ENCODE data around the gene INCENP. TPM values are rescaled to one million over a fixed set of nuclear protein-coding genes. Genes with fewer than 3 reads are reported as not detected.

INCENP gene
- polyA plus RNA-seq, 1 of the 3 experiments (the other 2 are of a cell fraction), result 20.1 TPM

DNA sequence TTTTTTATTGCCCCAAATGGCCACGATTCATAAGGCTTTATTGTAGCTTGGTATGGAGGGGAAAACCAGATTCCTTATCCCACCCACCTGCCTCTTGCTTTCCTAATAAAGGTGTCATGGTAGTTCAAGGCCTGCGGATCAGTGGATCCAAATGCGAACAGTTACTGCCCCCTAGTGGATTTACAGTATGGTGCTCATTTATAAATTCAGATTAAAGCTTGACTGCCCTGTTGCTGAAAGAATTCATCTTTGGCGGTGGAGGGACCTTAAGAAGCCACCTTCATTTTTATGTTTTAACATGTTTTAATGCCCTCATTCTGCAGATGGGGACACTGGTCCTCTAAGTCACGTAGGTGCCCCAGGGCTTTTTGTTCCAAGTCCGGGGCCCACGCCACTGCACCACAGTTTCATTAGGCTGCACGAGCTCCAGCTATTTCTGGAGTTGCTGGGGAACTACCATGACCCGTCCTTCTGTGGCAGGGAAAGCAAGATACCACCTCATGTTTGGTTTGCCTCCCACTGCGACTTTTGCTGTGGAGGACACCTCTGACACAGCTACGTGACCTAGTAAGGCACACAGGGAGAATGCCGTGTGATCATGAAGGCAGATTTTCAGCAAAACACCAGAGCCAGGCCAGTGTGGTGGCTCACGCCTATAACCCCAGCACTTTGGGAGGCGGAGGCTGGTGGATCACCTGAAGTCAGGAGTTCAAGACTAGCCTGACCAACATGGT is 15.6 kb upstream of the INCENP start:
- Histone ChIP-seq H3K4me1 (ENCODE audit: control insufficient read depth in 1 of 2, insufficient read depth in 2 of 2, low read depth in 1 of 2, low read length in 1 of 2) (peaks cover 0 to 3% of the 10 kb centered on the region in 2 experiments; a peak in 1 of 4 replicates), H3F3A (replicated peaks; ENCODE audit: insufficient read depth) (peaks cover 7% of the 10 kb centered on the region), H3K4me2 (no peak overlapping the region), H3K27ac (ENCODE audit: low read depth in 2 of 2, low read length in 1 of 2) (no peak overlapping the region), H3K79me2 (ENCODE audit: insufficient read depth) (no peaks in the 10 kb centered on the region), H3K9me2 (no peaks in the 10 kb centered on the region), H3K36me3 (replicated peaks in 1 of 2; ENCODE audit: control insufficient read depth in 1 of 2, insufficient read depth in 2 of 2, low read length in 1 of 2) (no peaks in the 10 kb centered on the region), H3K9ac (no peak overlapping the region), H3K27me3 (ENCODE audit: insufficient read depth) (no peaks in the 10 kb centered on the region), H3K4me3 (ENCODE audit: low read depth in 2 of 2, low read length in 1 of 2) (no peak overlapping the region; a peak in 1 of 4 replicates), H3K9me3 (no peaks in the 10 kb centered on the region), H2AFZ (ENCODE audit: low read depth) (peak overlapping the region; percentile 67; the same call in 1 of the 2 replicates), H4K20me1 (ENCODE audit: insufficient read depth) (no peaks in the 10 kb centered on the region)
- TF ChIP-seq NRF1 (IDR thresholded peaks at IDR 0.05; ENCODE audit: low read depth, low read length), result no peak
- TF ChIP-seq ELF1 (IDR thresholded peaks at IDR 0.05), result no peak
- peak; percentile 92 for TF ChIP-seq RAD21 (IDR thresholded peaks at IDR 0.05; ENCODE audit: low read length)
- TF ChIP-seq FOXJ3 (CRISPR knock-in tag; IDR thresholded peaks at IDR 0.05), result no peak
- peak; percentile 68 for TF ChIP-seq SMC3 (IDR thresholded peaks at IDR 0.05; ENCODE audit: low read depth, low read length)
- no peak for TF ChIP-seq YY1 (IDR thresholded peaks at IDR 0.05; ENCODE audit: low read depth)
- peak; percentile 87 for TF ChIP-seq CTCF (IDR thresholded peaks at IDR 0.05)
- ChIA-PET POLR2A (interaction anchor here (0.6 to 1.8 kb wide), 7 partner anchors 26 to 361 kb away, joined by 3 to 5 read pairs (median 4); partner anchors contain the start of genes FEN1, FTH1 and TMEM258), CTCF (interaction anchor here (0.6 to 5.9 kb wide), 104 partner anchors 9 to 799 kb away, joined by 3 to 147 read pairs (median 5); partner anchors contain the start of genes BEST1, FADS1, FADS2 and FEN1)
- peak; percentile 69 for DNase-seq
- 40% methylated on average over 14 of the region's 14 CpGs for WGBS (ENCODE audit: low lambda C conversion rate)

DNA sequence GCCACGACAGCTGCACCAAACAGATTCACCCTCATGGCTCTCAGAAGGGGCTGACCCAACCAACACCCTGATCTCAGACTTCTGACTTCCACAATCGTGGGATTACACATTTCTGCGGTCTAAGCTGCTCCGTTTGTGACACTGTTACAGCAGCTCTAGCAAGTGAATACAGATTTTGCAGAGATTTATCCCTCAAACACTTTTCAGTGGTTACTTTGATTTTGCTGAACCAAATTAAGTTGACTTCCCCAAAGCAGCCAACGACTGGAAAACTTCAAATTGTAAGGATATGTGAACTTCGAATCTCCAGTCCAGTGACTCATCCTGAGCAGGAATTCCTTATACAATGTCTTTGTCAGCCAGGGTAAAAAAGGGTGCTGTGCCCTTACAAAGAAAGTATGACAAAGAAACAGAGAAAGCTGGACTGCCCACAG is 14.8 kb upstream of the INCENP start:
- 51% methylated on average over 6 of the region's 6 CpGs for WGBS (ENCODE audit: low lambda C conversion rate)
- peak overlapping the region; percentile 32 for H3K4me2 ChIP-seq
- DNase-seq, result no peak
- ChIA-PET POLR2A (interaction anchor here (1.1 to 1.8 kb wide), 5 partner anchors 141 to 362 kb away, joined by 3 to 5 read pairs (median 4); partner anchors contain the start of gene FTH1), CTCF (interaction anchor here (0.9 to 5.9 kb wide), 30 partner anchors 9 to 379 kb away, joined by 3 to 147 read pairs (median 9); partner anchors contain the start of genes FADS1 and INCENP)
- peak overlapping the region in 1 of 2 experiments; percentile 43; a peak in 1 of 4 replicates for H3K27ac ChIP-seq (ENCODE audit: low read depth in 2 of 2, low read length in 1 of 2)
- no peak overlapping the region for H3K9ac ChIP-seq
- H3F3A ChIP-seq (replicated peaks; ENCODE audit: insufficient read depth), result peaks cover 7% of the 10 kb centered on the region
- H3K79me2 ChIP-seq (ENCODE audit: insufficient read depth), result no peaks in the 10 kb centered on the region
- H3K4me3 ChIP-seq (ENCODE audit: low read depth in 2 of 2, low read length in 1 of 2), result no peak overlapping the region
- TF ChIP-seq GATA2 (CRISPR knock-in tag; IDR thresholded peaks at IDR 0.05) (no peak), TCF12 (IDR thresholded peaks at IDR 0.05) (peak; percentile 35; the same call in 1 of the 2 replicates), JUND (IDR thresholded peaks at IDR 0.05) (peak; percentile 54), FOSL2 (IDR thresholded peaks at IDR 0.05; ENCODE audit: borderline replicate concordance, low read depth) (peak; percentile 53), TEAD4 (IDR thresholded peaks at IDR 0.05; ENCODE audit: borderline replicate concordance, insufficient read depth) (no peak), MXI1 (IDR thresholded peaks at IDR 0.05; ENCODE audit: low read depth, low read length) (no peak)
- H3K27me3 ChIP-seq (ENCODE audit: insufficient read depth), result no peaks in the 10 kb centered on the region
- peaks cover 0 to 3% of the 10 kb centered on the region in 2 experiments; a peak in 1 of 4 replicates for H3K4me1 ChIP-seq (ENCODE audit: control insufficient read depth in 1 of 2, insufficient read depth in 2 of 2, low read depth in 1 of 2, low read length in 1 of 2)
- peak overlapping the region; percentile 69 for H2AFZ ChIP-seq (ENCODE audit: low read depth)
- no peaks in the 10 kb centered on the region for H3K9me2 ChIP-seq
- no peaks in the 10 kb centered on the region for H4K20me1 ChIP-seq (ENCODE audit: insufficient read depth)
- no peaks in the 10 kb centered on the region for H3K36me3 ChIP-seq (replicated peaks in 1 of 2; ENCODE audit: control insufficient read depth in 1 of 2, insufficient read depth in 2 of 2, low read length in 1 of 2)
- H3K9me3 ChIP-seq, result no peaks in the 10 kb centered on the region

Data from SK-N-SH (cell line).